Pancreas (tissue), 10 donors: ENCODE data around the gene C19orf81. TPM values are rescaled to one million over a fixed set of nuclear protein-coding genes. Genes with fewer than 3 reads are reported as not detected.
A peak's percentile ranks its signal among the peaks of the same experiment; 100 is the strongest.

Source experiments
- ATAC-seq, 4 donors: fragments of 200-7000 bp; cut with Tn5 transposase; one replicate each; pipeline versions ENCODE4 v1.8.0 to v1.9.1; 2020; ENCODE audit warnings: mild to moderate bottlenecking in 4 of 4, moderate library complexity in 4 of 4
- DNase-seq, 6 donors: peaks; one replicate each; pipeline ENCODE4 v3.0.0-alpha.2; 2020
- FAIRE-seq: peaks from 2 replicates; lab custom pipeline; 2012; peaks lifted over from hg19 to GRCh38; lab: Jason Lieb, UNC
- H3K27ac ChIP-seq, 4 donors: fragments of 200-600 bp; sonication (generic); 1 replicate in 3 of 4; 2 replicates in 1 of 4; pipeline versions ENCODE4 v1.5.0 to v1.8.0; 2020
- H3K27me3 ChIP-seq, 4 donors: fragments of 200-600 bp; one replicate each; pipeline ENCODE4 v1.8.0; 2021
- H3K36me3 ChIP-seq, 3 donors: fragments of 200-600 bp; sonication (generic) in 1 of 3; one replicate each; pipeline versions ENCODE4 v1.5.0 to v1.8.0; 2020 to 2021
- H3K4me1 ChIP-seq, 3 donors: fragments of 200-600 bp; one replicate each; pipeline ENCODE4 v1.8.0; 2021
- H3K4me3 ChIP-seq, 4 donors: fragments of 200-600 bp; sonication (generic) in 2 of 4; one replicate each; pipeline versions ENCODE4 v1.5.0 to v1.8.0; 2020 to 2021
- H3K9me3 ChIP-seq, 4 donors: fragments of 200-600 bp; one replicate each; pipeline ENCODE4 v1.8.0; 2021
- WGBS, 2 donors: extraction: QIAGEN DNeasy Blood & Tissue Kit; methylation state at CpG; one replicate each; pipeline ENCODE4 v1.1.7; 2013; 5-methylcytosine and 5-hydroxymethylcytosine counted together
- intact Hi-C, 3 donors: fragments of 100-400 bp; cut with DNase I; formaldehyde crosslinking; loops; one replicate each; pipeline versions ENCODE4 v1.11.1 to v1.14.2; 2022
- polyA plus RNA-seq, 2 donors: library from polyadenylated mRNA; stranded (reverse); fragments of 200-250 nt; gene quantifications; one replicate each; pipeline ENCODE4 v1.2.3, GENCODE V29; 2013
- total RNA-seq, 6 donors: library from RNA; stranded (reverse); fragmentation: NEBNext Ultra II Directional in 4 of 6; extraction: Animal tissue kit (Norgen Biotek cat#: 25700) in 4 of 6; gene quantifications; one replicate each; pipeline versions ENCODE4 v1.2.1 to v1.2.4, GENCODE V29; 2021 to 2023
- TF ChIP-seq, protein P1 (sequence below), 4 donors: fragments of 200-600 bp; sonication (generic) in 3 of 4; IDR thresholded peaks; one replicate each; pipeline versions ENCODE4 v1.5.0 to v1.8.0; 2021; ENCODE audit warnings: antibody characterized with exemption in 4 of 4
- donor health status: healthy with polysubstance abuse.
- donor health status: DM: no; HTN: no; CAD: no; lungs with moderate emphysema.
- donor health status: DM: no; HTN: no; CAD: no.
- donor health status: control.
- donor health status: control.
- donor health status: Bipolar disorder and iron deficiency.
- donor health status: DM: yes; HTN: yes; CAD: no.
- donor health status: DM: no; HTN: no; CAD: no.
- donor health status: DM: no; HTN: no; CAD: no.
- donor health status: DM: yes; HTN: yes; CAD: no.

Gene C19orf81
- total and polyA plus RNA-seq, 8 donors, result 0.40 to 1.2 (median 0.91) TPM; not detected in 3

DNA sequence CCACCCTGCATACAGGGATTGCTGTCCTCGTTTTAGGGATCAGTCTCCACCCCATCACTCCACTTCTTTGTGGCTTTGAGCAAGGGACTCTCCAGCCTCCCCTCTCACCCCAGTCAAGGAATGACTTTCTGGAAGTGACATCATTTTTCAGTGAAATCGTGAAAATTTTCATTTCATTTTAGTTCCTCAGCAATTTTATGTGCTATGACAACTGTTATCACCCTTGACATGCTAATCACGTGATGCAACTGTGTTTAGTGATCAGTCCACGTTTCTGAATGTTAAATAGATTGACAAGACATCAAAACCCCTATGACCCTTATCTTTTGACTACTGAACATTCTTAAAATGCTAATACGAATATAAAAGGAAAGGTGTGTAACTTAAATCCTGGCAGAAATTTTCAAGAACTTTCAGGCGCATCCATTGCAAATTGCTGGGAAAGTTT is 8.0 kb downstream of the C19orf81 start:
- 42 to 51% methylated on average over 6 of the region's 6 CpGs for WGBS, 2 donors
- Histone ChIP-seq H3K27me3 (peaks cover 0 to 6% (median 1%) of the 10 kb centered on the region in 4 donors), H3K36me3 (no peaks in the 10 kb centered on the region), H3K27ac (no peak overlapping the region), H3K4me3 (no peak overlapping the region), H3K4me1 (peaks cover 0 to 6% (median 0%) of the 10 kb centered on the region in 3 donors), H3K9me3 (no peaks in the 10 kb centered on the region)
- ATAC-seq (no peak), FAIRE-seq (no peak), DNase-seq (no peak)
- intact Hi-C loops, result no loop called here
- TF ChIP-seq, protein P1, sequence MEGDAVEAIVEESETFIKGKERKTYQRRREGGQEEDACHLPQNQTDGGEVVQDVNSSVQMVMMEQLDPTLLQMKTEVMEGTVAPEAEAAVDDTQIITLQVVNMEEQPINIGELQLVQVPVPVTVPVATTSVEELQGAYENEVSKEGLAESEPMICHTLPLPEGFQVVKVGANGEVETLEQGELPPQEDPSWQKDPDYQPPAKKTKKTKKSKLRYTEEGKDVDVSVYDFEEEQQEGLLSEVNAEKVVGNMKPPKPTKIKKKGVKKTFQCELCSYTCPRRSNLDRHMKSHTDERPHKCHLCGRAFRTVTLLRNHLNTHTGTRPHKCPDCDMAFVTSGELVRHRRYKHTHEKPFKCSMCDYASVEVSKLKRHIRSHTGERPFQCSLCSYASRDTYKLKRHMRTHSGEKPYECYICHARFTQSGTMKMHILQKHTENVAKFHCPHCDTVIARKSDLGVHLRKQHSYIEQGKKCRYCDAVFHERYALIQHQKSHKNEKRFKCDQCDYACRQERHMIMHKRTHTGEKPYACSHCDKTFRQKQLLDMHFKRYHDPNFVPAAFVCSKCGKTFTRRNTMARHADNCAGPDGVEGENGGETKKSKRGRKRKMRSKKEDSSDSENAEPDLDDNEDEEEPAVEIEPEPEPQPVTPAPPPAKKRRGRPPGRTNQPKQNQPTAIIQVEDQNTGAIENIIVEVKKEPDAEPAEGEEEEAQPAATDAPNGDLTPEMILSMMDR (IDR thresholded peaks at IDR 0.05), result no peak

DNA sequence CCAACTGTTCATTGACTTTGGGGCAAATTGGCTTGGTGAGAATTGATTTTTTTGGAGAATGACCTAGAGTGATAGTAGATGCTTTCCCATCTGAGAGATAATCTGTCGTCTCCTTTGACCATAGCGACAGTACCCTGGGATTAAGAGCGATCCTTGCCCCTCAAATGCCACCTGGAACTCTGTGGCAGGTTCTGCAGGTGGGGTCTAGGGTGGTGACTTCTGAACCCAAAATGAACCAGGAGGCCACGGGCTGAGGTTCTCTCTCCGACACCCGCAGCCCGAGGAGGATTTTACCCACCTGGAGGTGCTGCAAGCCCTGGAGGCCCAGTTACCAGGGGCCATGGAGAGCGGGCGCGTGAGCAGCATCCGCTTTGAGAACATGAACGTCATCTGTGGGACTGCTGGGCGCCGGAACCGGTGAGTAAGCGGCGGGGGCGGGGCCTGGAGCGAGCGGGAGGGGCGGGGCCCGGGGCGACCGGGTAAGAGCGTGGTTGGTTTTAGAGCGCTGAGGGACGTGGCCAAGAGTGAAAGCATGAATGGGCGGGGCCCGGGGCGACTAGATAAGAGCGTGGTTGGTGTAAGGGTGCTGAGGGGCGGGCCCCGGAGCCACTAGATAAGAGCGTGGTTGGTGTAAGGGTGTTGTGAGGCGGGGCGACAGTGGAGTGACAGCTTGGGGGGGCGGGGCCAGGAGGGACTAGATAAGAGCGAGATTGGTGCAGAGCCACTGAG is 8.6 kb downstream of the C19orf81 start:
- no peaks in the 10 kb centered on the region for H3K36me3 ChIP-seq
- TF ChIP-seq, protein P1 (IDR thresholded peaks at IDR 0.05), result no peak
- H3K27me3 ChIP-seq, result peaks cover 0 to 2% (median 0%) of the 10 kb centered on the region in 4 donors
- H3K9me3 ChIP-seq, result no peaks in the 10 kb centered on the region
- peaks cover 0 to 6% (median 0%) of the 10 kb centered on the region in 3 donors for H3K4me1 ChIP-seq
- H3K4me3 ChIP-seq, result peak overlapping the region in 1 of 4 donors; percentile 31
- ATAC-seq (peak; percentile 87 to 90 (median 88)), FAIRE-seq (no peak), DNase-seq (peak; percentile 81 to 91 (median 86))
- 3 to 4% methylated on average over 35 to 38 of the region's 38 CpGs for WGBS, 2 donors
- intact Hi-C loops, result no loop called here
- H3K27ac ChIP-seq, result no peak overlapping the region

DNA sequence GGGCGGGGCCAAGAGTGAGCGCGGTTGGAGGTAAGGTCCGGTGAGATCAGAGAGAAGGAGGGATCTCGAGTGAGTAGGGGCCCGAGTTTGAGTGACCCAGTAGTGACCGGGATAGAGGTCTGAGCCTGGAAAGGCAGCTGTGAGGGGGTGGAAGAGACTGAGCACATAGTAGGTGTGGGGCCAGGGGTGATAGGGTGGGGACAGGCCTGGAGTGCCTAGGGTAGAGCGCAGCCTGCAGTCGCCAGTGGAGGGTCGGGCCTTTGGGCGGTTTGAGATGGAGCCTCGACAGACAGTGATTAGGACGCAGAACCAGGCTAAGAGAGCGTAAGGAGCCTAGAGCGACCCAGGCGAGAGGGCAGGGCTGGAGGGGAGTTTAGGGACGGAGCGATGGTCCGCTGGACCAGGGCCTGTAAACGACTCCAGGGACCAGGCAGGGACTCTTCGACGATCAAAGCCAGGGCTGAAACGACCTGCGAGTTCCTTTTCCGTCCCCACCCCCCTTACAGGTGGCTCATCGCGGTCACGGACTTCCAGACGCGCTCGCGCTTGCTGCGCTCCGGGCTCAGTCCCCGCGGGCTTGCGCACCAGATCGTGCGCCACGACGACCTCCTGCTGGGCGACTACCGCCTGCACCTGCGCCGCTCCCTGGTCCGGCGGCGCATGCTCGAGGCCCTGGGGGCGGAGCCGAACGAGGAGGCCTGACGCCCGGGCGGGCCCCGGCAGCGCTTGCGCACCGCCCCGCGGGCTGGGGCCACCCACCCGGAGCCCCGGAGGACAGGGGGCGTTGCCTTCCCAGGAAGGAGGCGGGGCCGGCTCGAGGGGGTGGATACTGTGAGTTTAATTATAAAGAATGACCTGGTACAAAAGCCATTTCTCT is 9.4 kb downstream of the C19orf81 start:
- Histone ChIP-seq H3K27me3 (peaks cover 0 to 2% (median 1%) of the 10 kb centered on the region in 4 donors), H3K4me1 (peaks cover 0 to 6% (median 0%) of the 10 kb centered on the region in 3 donors), H3K27ac (peak overlapping the region in 1 of 4 donors; percentile 29), H3K4me3 (peak overlapping the region in 2 of 4 donors; percentile 14 to 31), H3K9me3 (no peaks in the 10 kb centered on the region), H3K36me3 (no peaks in the 10 kb centered on the region)
- 2 to 5% methylated on average over 58 to 67 of the region's 67 CpGs for WGBS, 2 donors
- DNase-seq, result peak; percentile 47 to 83 (median 75)
- ATAC-seq, result peak; percentile 72 to 85 (median 82)
- intact Hi-C loops, result no loop called here
- TF ChIP-seq, protein P1 (IDR thresholded peaks at IDR 0.05), result no peak
- no peak for FAIRE-seq

DNA sequence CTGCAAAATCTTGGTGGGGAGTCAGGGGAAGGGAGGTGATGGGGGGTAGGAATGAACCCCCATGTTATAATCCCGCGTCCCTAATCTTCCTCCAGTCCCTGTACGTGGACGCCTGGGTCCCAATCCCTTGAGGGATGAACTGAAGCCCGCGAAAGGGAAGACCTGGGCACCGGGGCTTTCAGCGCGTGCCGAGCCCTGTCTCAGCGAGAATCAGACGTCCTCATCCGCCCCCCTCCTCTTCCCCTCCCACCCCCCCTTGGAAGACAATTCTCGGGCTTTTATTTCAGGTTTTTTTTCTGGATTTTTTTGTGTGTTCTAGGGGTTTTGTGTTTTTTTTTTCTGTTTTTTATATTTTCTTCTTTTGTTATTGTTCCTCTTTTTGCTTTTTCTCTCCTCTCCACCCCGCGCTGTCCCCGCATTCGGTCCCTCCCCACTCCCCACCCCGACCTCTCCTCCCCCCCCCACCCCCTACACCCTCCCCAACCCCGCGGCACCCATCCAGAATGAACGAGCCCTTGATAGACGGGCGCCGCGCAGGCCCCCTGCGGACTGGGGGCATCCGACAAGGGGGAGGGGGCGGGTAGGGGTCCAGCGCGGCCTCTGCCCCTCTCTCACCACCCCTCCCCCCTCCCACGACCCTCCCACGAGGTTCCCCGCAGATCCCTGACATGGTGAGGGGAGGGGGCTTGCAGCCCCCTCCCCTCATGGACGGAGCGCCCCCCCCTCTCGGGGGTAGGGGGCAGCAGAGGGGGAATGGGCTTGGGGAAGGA is 10.3 kb downstream of the C19orf81 start:
- FAIRE-seq (no peak), ATAC-seq (no peak), DNase-seq (peak in 1 of 6 donors; percentile 33)
- peak overlapping the region in 1 of 4 donors; percentile 31 for H3K4me3 ChIP-seq
- H3K27ac ChIP-seq, result no peak overlapping the region
- intact Hi-C loops, result no loop called here
- TF ChIP-seq, protein P1 (IDR thresholded peaks at IDR 0.05), result no peak
- H3K9me3 ChIP-seq, result no peaks in the 10 kb centered on the region
- WGBS, 2 donors, result 4 to 6% methylated on average over 20 to 33 of the region's 37 CpGs
- peaks cover 0 to 2% (median 1%) of the 10 kb centered on the region in 4 donors for H3K27me3 ChIP-seq
- H3K4me1 ChIP-seq, result peaks cover 0 to 6% (median 0%) of the 10 kb centered on the region in 3 donors
- H3K36me3 ChIP-seq, result no peaks in the 10 kb centered on the region
